Transverse colon (tissue), 4 donors: ENCODE measurements around the gene PRKCE.

Source experiments
- EP300 ChIP-seq: sonication (generic); formaldehyde crosslinking; IDR thresholded peaks from one replicate; pipeline ENCODE4 v1.6.1; 2017; ENCODE audit warnings: antibody characterized with exemption, low read depth
- POLR2A ChIP-seq: fragments of 450-650 bp; IDR thresholded peaks from one replicate; pipeline ENCODE4 v1.6.1; 2016; ENCODE audit warnings: antibody characterized with exemption, mild to moderate bottlenecking, moderate library complexity
- POLR2AphosphoS5 ChIP-seq, 3 donors: sonication (generic); formaldehyde crosslinking; IDR thresholded peaks; one replicate each; pipeline ENCODE4 v1.6.1; 2016; ENCODE audit warnings: antibody characterized with exemption in 3 of 3
- TF ChIP-seq, protein P1 (sequence below), 5 experiments: fragments of 200-600 bp in 3 of 5; fragments of 450-650 bp in 2 of 5; sonication (generic) in 3 of 5; IDR thresholded peaks; 1 replicate in 2 of 5; 2 replicates in 3 of 5; pipeline ENCODE4 v1.5.1; 2016 to 2017; ENCODE audit warnings: antibody characterized with exemption in 5 of 5, inconsistent platforms in 3 of 5, mild to moderate bottlenecking in 2 of 5, moderate library complexity in 1 of 5

DNA sequence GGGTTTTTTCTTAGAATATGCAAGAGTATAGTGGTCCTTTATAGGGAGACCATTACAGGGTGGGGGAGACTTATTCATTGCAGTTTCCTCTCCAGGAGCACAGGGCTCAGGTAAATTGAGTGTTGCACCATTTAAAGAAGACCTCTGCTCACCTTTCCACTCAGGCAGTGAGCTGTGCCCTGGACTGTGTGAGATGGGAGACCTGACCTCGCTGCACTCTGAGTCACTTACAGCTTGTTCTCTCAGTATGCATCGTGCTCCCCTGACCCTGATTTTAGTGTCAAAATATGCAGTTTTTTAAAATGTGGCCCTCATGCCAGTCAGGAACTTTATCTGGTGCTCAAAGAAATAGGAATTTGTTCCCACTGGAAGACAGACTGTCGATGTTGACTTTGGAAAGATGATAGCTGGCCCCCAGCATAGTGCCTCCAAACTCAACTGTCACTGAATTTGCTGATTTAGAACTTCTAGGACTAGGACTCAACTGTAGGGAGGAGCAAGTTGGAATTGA, 499.0 kb downstream of the PRKCE start:
- TF ChIP-seq POLR2AphosphoS5 (IDR thresholded peaks at IDR 0.05) = no peak
- TF ChIP-seq POLR2A = no peak
- TF ChIP-seq, protein P1, sequence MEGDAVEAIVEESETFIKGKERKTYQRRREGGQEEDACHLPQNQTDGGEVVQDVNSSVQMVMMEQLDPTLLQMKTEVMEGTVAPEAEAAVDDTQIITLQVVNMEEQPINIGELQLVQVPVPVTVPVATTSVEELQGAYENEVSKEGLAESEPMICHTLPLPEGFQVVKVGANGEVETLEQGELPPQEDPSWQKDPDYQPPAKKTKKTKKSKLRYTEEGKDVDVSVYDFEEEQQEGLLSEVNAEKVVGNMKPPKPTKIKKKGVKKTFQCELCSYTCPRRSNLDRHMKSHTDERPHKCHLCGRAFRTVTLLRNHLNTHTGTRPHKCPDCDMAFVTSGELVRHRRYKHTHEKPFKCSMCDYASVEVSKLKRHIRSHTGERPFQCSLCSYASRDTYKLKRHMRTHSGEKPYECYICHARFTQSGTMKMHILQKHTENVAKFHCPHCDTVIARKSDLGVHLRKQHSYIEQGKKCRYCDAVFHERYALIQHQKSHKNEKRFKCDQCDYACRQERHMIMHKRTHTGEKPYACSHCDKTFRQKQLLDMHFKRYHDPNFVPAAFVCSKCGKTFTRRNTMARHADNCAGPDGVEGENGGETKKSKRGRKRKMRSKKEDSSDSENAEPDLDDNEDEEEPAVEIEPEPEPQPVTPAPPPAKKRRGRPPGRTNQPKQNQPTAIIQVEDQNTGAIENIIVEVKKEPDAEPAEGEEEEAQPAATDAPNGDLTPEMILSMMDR (IDR thresholded peaks at IDR 0.05) = no peak
- no peak for TF ChIP-seq EP300
